ENCODE data around the gene IMPA2.
"Not testable (repeated sequence)": the region's sequence is repeated elsewhere in the genome, so short reads cannot be mapped to it uniquely, and the experiment has no call there.

The IMPA2 gene

GRCh38 chr18:11963991-11964484 lies 17.3 kb upstream of the IMPA2 start:
- ATAC-seq, result no peak

DNA sequence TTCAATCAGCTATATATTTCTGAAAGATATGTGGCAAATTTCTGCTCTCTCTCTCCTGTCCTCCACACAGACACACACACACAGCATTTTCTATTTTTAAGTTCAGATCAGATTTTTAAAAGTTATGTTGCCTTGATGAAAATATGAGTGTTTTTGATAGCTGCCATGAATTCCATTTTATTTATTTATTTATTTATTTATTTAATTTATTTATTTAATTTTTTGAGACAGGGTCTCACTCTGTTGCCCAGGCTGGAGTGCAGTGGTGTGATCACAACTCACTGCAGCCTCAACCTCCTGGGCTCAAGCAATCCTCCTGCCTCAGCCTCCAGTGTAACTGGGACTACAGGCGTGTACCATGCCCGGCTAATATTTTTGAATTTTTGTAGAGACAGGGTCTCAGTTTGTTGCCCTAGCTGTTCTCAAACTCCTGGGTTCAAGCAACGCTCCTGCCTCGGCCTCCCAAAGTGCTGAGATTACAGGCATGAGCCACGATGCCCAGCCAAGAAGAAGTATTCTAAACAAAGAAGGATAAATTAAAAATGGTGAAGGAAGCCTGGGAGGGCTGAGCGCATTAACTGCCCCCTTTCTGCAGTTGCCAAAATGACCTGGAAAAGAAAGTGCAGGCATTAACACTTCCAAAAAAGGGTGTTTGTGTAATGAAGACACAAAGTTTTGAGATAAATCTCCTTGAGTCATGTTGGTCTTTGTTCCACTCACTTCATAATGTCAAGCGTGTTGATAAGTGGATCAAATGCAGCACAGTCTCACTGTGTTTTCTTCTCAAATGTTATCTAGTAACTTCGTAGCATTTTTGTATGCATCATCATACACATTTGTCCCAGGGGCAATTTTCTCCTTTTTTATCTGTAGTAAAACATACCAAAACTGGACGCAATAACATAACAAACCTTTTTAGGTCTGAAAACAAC lies 11.1 kb upstream of the IMPA2 start:
- no peak for ATAC-seq

- not testable (repeated sequence) for ATAC-seq
Measured at GRCh38 chr18:11970836-11971226, 10.5 kb upstream of the IMPA2 start.

DNA sequence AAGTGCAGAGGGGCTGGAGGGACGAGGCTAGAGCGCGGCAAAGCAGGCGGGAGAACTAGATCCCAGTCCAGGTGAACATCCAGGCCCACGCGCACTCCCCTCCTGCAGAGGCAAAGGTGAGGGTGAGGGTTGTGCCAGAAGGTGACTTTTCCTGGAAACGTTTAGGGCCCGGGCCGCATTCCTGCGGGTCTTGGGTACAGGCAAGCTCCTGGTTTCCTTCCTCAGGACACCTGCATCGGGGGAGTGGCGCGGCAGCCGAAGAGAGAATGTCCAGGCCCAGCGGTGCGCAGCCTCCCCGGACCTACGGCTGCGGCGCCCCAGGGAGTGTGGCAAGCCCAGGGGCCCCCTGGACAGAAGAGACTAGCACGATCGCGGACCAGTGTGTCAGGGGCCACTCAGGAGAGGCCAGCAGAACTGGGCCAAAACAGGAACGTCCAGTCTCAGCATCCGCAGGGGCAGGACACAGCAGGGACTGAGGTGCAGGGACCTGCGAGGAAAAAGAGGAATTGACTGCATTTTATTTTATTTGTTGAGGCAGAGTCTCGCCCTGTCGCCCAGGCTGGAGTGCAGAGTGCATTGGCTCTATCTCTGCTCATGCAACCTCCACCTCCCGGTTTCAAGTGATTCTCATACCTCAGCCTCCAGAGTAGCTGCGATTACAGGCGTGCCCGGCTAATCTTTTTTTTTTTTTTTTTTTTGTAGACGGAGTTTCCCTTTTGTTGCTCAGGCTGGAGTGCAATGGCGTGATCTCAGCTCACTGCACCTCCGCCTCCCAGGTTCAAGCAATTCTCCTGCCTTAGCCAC lies 8.7 kb upstream of the IMPA2 start:
- ATAC-seq, result no peak

DNA sequence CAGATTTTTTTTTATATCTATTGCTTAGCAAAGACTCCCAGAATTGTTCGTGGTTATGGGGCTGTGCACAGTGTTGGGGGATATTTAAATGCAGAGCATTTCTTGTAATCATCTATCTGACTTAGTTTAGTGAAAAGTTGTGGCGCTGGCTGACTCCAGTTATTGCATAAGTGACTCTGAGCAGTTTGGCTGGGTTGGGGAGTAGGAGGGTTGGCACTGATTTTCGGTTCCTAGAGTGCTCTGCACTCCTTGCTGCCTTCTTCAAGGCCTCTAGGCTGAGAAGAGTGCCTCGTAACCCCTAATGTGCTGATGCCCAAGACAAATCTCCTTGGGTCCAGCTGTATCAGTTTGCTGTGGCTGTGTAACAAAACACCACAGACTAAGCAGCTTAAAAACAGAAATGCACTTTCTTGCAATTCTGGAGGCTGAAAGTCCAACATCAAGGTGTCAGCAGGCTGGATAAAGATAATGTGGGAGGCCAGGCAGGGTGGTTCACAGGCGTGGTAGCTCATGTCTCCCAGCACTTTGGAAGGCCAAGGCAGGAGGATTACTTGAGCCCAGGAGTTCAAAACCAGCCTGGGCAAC lies 6.5 kb upstream of the IMPA2 start:
- no peak for ATAC-seq

DNA sequence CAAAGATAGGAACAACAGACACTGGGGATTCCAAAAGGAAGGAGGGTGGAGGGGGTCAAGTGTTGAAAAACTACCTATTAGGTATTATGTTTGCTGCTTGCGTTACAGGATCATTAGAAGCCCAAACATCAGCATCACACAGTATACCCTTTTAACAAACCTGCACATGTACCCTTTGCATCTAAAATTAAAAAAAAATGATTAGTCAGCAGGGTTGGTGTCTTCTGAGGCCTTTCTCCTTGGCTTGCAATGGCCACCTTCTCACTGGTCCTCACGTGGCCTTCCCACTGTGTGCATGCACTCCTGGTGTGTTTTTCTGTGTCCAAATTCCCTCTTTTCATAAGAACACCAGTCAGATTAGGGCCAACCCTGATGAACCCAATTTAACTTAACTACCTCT lies 5.6 kb upstream of the IMPA2 start:
- ATAC-seq, result no peak

GRCh38 chr18:11976315-11977152 lies 4.8 kb upstream of the IMPA2 start:
- ATAC-seq, result no peak

- ATAC-seq, result no peak
Measured at GRCh38 chr18:11977153-11977466, 4.2 kb upstream of the IMPA2 start.

DNA sequence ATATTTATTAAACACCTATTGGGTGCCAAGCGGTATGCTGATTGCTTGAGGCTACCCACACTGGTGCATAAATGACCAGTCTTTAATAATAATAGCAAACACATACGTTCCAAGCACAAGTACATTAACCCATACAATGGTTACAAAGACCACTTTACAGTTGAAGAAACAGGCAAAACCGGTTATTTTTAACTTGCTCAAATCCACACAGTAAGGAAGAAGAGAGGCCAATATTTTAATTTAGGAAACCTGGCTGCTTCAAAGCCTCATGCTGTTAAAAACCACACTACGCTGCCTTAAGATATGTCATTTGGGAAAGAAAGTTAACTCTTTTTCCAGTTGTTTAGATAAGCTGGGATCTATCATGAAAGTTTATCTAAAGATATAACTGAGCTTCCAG lies 2.4 kb upstream of the IMPA2 start:
- ATAC-seq, result no peak

DNA sequence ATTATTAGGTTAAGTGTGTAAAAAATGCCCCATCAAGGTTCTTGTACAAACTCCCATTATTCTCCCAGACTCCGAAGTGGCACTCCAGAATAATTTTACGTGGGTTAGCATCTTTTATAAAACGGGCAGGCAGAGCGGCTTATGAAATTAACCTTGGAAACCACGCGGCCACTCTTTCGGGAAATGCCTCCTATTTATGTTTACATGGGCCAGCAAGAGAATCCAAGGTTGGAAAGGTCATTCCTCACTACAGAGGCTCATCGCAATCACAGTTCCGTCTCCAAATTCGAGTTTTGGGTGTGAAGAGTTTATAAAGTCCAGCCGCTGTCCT lies 1.2 kb upstream of the IMPA2 start:
- no peak for ATAC-seq

DNA sequence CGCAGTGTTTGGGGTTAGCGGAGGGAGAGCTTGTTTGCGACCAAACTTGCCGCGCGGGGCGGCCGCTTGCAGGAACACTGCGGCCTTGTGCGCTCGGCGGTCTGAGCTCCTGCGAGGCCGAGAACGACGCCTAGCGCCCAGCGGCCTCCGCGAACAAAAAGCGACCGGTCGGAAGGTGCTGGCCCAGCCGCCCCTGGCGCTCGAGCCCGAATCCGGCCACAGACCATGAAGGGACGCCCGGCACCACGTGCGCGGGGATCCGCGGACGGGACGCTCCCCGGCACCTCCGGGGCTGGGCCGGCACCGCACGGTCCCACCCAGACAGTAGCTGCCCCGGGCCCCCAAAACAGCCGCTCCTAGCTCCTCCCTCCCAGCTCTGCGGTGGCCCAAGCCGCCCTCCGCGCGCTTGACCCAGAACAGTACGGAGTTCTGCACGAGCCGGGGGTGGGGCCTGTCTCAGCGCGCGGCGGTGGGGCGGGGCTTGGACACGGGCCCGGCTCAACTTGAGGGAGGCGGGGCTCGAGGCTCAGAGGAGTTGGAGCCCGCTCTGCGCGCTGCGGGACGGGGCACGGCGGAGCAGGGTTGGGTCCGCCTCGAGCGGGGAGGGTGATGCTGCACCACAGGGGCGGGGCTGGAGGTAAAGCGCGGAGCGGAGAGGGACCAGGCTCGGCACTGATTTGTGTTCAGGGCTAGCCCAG lies 664 bp upstream of the IMPA2 start:
- peak; percentile 95 to 97 for ATAC-seq

DNA sequence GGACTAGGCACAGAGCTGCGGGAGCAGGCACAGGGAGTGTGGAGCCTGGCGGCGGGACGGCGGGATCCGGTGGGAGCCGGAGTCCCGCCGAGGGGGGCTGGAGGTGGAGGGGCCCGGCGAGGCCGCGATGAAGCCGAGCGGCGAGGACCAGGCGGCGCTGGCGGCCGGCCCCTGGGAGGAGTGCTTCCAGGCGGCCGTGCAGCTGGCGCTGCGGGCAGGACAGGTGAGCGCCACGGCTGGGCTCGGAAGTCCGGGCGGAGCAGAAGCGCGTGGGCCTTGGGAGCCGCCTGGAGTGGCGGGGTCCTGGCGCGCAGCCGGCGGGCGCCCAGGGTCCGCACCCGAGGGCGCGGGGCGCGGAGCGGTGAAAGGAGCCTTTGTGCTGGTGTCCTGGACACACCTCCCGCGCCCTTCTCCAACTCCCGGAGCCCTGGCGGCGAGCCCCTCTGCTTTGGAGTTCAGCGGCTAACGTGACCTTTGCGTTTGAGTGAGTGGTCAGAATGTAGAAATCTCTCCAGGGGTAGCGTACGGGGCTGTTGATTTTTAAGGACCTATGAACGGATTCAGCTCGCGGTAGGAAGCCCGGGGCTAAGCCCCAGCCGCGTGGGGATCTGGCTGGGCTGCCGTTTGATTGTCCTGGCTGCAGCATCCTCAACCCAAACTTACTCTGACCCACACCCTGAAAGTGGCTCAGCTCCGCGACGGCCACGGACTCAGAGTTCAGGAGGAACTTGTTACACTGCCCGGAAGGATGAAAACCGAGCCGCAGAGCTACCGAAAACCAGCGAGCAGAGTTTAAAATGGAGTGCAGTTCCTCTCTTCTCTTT lies 448 bp downstream of the IMPA2 start:
- no peak for ATAC-seq

GRCh38 chr18:11982981-11983380 lies 1.7 kb downstream of the IMPA2 start:
- ATAC-seq, result no peak

DNA sequence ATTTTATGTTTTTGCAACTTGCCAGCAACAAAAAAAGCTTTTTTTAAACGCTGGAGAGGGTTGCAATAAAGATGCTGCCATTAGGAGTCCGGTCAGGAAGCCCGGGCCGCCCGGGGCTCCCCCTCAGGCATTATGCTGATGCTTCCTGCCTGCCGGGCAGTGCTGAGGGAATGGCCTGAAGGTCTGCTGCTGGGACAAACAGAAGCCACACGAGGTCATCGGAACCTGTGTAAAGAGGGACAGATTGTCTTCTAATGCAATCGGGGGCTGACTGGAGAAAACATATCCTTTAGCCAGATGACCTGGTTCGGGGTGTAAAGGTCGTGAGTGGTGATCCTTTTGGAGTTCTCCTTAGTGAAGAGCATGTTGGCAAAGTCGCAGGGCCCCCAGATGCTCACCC lies 2.3 kb downstream of the IMPA2 start:
- ATAC-seq, result no peak

DNA sequence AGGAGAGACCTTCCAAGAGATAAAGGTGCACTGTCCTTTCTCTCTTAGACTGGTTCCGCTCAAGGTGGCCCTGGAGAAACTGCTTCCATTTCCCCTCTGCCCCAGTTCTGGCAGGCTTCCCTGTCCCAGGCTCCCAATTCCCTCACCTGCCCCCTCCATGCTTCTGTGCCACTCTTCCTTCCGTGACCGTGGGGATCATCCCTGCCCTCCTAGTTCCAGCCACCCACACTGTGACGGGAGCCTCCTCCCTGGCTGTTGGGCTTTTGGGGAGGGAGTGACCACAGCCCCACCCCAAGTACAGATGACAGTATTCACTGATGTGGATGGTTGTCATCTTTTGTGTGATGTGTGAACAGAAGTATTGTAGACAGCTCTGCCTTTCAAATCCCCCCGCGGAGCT lies 2.8 kb downstream of the IMPA2 start:
- ATAC-seq, result no peak

DNA sequence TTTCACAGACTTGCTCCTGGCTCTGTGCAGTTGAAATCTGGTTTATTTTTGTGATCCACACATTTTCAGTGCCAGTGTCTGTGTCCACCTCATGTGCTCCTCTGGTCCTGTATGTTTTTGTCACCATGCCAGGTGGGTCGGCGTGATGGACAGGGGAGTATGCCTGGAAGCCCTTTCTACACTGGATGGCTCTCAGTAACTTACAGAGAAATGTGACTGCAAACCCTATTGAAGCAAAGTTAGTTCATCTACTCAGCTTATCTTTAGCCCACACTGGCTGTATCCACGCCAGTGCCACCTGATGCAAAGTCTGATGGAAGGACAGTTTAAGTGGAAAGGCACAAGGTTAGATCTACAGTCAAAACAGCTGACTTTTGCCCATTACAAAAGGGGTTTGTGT lies 4.3 kb downstream of the IMPA2 start:
- ATAC-seq, result no peak

- ATAC-seq, result no peak
Measured at GRCh38 chr18:11986061-11986460, 4.8 kb downstream of the IMPA2 start.

- no peak for ATAC-seq
Measured at GRCh38 chr18:11987527-11987926, 6.2 kb downstream of the IMPA2 start.

DNA sequence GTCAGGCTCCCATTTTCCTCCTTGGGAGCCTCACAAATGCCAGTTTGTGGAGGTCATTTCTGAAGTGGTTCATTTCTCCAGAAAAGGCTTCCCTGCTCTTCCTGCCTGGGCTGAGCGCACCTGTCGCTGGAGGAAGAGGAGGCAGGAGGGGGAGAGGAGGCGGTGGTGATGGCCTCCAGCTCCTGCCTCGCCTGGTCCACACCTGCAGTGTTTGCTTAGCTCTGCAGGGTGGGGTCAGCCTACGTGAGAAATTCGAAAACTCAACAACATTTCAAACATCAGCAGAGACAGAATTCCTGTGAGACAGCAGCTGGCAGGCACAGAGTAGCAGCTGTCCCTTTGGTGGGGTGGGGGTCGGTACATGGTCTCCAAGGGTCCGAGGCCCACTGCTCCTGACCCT lies 7.9 kb downstream of the IMPA2 start:
- ATAC-seq, result no peak

DNA sequence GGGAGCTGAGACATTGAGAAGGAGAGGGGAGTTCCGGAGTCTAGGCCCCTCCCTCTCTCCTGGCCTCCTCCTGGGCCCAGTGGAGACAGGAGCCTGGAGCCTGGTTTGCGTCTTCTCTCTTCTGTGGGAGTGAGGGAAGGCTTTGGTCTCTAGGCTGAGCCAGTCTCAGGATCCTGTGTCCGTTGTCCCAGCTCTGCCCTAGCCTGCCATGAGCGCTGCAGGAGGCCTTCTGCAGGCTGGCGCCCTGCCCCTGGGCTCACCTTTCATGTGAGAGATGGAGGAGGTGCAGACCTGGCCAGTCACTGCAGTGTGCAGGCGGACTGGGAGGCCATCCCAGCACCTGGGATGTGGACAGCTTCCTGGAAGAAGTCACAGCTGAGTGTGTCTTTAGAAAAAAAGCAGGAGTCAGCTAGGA lies 8.7 kb downstream of the IMPA2 start:
- ATAC-seq, result no peak

DNA sequence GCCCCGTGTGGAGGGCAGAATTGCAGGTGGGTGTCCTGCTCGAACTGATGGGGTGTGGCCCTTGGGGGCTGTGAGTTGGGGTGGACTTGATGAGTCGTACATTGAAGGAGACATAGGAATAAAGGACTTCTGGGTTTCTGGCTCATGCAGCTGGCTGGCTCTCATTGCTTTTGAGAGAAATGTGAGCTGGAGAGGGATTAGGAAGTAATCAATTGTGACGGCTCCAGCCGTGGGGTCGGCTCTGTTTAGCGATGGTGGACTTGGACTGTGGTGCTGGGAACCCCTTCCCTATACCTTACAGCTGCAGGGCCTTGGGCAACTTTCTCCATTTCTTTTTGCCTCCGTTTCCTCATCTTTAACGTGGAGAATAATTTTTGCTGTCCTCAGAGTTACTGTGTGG lies 9.2 kb downstream of the IMPA2 start:
- no peak for ATAC-seq
